Right lobe of liver (tissue), 4 donors: ENCODE results near the gene RNASE8.

Experiments used
- CTCF ChIP-seq, 4 donors: fragments of 200-600 bp in 3 of 4; fragments of 450-650 bp in 1 of 4; IDR thresholded peaks; one replicate each; pipeline versions ENCODE4 v1.5.1 to v1.8.0; 2016 to 2022; ENCODE audit warnings: antibody characterized with exemption in 4 of 4, mild to moderate bottlenecking in 2 of 4
- POLR2A ChIP-seq: fragments of 450-650 bp; IDR thresholded peaks from one replicate; pipeline ENCODE4 v1.6.1; 2017; ENCODE audit warnings: antibody characterized with exemption, mild to moderate bottlenecking
- donor health status: DM: no; HTN: no; CAD: no.
- donor health status: DM: no; HTN: no; CAD: no.
- donor health status: DM: no; HTN: yes; CAD: no.

GRCh38 chr14:21078287-21078686 lies 20.7 kb downstream of the RNASE8 start:
- TF ChIP-seq POLR2A = no peak
- TF ChIP-seq CTCF (IDR thresholded peaks at IDR 0.05) = no peak
